Measurements from ENCODE around the gene PDCL2. TPM values are rescaled to one million over a fixed set of nuclear protein-coding genes. Genes with fewer than 3 reads are reported as not detected.
A peak's percentile ranks its signal among the peaks of the same experiment; 100 is the strongest.

PDCL2 gene
- total and polyA plus RNA-seq, 2 of the 13 experiments (the other 11 are each of a cell fraction or from before 2014, with no cell fraction given), result not detected

DNA sequence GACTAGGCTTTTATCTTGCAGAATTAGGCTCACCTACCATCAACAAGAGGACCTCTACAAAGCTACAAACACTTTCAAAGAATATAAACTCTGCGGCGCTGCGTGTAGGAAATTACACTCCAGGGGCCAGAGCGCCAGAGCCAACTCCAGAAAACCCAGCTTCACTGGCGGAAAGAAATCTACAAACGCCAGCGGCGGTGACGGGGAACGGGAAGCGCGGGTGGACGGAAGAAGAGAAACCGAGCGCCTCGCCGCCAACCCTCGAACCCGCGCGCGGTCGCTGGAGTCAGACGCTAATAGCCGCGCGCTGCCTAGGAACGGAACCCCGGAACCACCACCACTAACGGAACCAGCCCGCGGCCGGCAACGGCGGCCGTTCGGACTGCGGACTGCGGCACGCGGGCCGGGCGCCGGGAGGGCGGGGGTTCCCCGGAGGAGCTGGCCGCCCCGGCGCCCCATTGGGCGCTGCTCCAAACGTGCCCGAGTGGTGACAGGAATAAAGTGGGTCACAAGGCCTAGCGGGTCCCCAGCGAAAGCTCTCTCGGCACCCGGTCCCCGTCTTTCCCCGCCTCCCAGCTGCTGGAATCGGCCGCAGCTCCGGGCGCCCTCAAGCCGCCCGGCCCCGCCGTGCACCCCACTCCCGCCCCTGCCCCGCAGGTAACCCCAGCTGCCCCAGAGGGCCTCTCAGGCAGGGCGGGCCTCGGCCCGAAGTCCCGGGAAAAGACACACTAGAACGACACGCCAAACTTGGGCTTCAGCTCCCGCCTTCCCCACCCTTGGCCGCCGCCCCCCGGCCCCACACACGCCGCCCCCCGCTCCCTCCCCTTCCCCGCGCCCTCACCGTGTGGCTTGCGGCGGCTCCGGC, 46.2 kb downstream of the PDCL2 start (continued):
- TF ChIP-seq, protein P1, sequence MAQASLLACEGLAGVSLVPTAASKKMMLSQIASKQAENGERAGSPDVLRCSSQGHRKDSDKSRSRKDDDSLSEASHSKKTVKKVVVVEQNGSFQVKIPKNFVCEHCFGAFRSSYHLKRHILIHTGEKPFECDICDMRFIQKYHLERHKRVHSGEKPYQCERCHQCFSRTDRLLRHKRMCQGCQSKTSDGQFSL (CRISPR knock-in tag; IDR thresholded peaks at IDR 0.05), result no peak
- TF ChIP-seq, protein P2, sequence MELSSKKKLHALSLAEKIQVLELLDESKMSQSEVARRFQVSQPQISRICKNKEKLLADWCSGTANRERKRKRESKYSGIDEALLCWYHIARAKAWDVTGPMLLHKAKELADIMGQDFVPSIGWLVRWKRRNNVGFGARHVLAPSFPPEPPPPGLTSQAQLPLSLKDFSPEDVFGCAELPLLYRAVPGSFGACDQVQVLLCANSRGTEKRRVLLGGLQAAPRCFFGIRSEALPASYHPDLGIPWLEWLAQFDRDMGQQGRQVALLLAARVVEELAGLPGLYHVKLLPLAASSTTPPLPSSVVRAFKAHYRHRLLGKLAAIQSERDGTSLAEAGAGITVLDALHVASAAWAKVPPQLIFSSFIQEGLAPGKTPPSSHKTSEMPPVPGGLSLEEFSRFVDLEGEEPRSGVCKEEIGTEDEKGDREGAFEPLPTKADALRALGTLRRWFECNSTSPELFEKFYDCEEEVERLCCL (CRISPR knock-in tag; IDR thresholded peaks at IDR 0.05; ENCODE audit: borderline replicate concordance), result no peak
- no peak for TF ChIP-seq PCBP2 (optimal IDR thresholded peaks at IDR 0.05; ENCODE audit: low read depth, low read length, poor library complexity, severe bottlenecking)
- no peak for TF ChIP-seq PBX3 (CRISPR knock-in tag; IDR thresholded peaks at IDR 0.05; ENCODE audit: borderline replicate concordance)
- TF ChIP-seq NR2C2 (CRISPR knock-in tag; IDR thresholded peaks at IDR 0.05; ENCODE audit: borderline replicate concordance), result peak; percentile 58; the same call in 1 of the 2 replicates
- TF ChIP-seq PHF8 (CRISPR knock-in tag; IDR thresholded peaks at IDR 0.05), result peak; percentile 75
- no peak for TF ChIP-seq EED (CRISPR knock-in tag; IDR thresholded peaks at IDR 0.05)
- TF ChIP-seq, protein P3, sequence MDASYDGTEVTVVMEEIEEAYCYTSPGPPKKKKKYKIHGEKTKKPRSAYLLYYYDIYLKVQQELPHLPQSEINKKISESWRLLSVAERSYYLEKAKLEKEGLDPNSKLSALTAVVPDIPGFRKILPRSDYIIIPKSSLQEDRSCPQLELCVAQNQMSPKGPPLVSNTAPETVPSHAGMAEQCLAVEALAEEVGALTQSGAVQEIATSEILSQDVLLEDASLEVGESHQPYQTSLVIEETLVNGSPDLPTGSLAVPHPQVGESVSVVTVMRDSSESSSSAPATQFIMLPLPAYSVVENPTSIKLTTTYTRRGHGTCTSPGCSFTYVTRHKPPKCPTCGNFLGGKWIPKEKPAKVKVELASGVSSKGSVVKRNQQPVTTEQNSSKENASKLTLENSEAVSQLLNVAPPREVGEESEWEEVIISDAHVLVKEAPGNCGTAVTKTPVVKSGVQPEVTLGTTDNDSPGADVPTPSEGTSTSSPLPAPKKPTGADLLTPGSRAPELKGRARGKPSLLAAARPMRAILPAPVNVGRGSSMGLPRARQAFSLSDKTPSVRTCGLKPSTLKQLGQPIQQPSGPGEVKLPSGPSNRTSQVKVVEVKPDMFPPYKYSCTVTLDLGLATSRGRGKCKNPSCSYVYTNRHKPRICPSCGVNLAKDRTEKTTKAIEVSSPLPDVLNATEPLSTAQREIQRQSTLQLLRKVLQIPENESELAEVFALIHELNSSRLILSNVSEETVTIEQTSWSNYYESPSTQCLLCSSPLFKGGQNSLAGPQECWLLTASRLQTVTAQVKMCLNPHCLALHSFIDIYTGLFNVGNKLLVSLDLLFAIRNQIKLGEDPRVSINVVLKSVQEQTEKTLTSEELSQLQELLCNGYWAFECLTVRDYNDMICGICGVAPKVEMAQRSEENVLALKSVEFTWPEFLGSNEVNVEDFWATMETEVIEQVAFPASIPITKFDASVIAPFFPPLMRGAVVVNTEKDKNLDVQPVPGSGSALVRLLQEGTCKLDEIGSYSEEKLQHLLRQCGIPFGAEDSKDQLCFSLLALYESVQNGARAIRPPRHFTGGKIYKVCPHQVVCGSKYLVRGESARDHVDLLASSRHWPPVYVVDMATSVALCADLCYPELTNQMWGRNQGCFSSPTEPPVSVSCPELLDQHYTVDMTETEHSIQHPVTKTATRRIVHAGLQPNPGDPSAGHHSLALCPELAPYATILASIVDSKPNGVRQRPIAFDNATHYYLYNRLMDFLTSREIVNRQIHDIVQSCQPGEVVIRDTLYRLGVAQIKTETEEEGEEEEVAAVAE (CRISPR knock-in tag; IDR thresholded peaks at IDR 0.05; ENCODE audit: borderline replicate concordance), result 0 out of 2 replicates have a peak, but pooled peaks have one; percentile 30
- TF ChIP-seq, protein P4, sequence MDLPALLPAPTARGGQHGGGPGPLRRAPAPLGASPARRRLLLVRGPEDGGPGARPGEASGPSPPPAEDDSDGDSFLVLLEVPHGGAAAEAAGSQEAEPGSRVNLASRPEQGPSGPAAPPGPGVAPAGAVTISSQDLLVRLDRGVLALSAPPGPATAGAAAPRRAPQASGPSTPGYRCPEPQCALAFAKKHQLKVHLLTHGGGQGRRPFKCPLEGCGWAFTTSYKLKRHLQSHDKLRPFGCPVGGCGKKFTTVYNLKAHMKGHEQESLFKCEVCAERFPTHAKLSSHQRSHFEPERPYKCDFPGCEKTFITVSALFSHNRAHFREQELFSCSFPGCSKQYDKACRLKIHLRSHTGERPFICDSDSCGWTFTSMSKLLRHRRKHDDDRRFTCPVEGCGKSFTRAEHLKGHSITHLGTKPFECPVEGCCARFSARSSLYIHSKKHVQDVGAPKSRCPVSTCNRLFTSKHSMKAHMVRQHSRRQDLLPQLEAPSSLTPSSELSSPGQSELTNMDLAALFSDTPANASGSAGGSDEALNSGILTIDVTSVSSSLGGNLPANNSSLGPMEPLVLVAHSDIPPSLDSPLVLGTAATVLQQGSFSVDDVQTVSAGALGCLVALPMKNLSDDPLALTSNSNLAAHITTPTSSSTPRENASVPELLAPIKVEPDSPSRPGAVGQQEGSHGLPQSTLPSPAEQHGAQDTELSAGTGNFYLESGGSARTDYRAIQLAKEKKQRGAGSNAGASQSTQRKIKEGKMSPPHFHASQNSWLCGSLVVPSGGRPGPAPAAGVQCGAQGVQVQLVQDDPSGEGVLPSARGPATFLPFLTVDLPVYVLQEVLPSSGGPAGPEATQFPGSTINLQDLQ (CRISPR knock-in tag; IDR thresholded peaks at IDR 0.05), result peak; percentile 53; the same call in 1 of the 2 replicates
- 0 out of 2 replicates have a peak, but pooled peaks have one; percentile 52 for TF ChIP-seq ZNF749 (CRISPR knock-in tag; IDR thresholded peaks at IDR 0.05; ENCODE audit: borderline replicate concordance)
- TF ChIP-seq, protein P5, sequence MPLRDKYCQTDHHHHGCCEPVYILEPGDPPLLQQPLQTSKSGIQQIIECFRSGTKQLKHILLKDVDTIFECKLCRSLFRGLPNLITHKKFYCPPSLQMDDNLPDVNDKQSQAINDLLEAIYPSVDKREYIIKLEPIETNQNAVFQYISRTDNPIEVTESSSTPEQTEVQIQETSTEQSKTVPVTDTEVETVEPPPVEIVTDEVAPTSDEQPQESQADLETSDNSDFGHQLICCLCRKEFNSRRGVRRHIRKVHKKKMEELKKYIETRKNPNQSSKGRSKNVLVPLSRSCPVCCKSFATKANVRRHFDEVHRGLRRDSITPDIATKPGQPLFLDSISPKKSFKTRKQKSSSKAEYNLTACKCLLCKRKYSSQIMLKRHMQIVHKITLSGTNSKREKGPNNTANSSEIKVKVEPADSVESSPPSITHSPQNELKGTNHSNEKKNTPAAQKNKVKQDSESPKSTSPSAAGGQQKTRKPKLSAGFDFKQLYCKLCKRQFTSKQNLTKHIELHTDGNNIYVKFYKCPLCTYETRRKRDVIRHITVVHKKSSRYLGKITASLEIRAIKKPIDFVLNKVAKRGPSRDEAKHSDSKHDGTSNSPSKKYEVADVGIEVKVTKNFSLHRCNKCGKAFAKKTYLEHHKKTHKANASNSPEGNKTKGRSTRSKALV (CRISPR knock-in tag; IDR thresholded peaks at IDR 0.05), result peak; percentile 60
- TF ChIP-seq ZNF451 (CRISPR knock-in tag; IDR thresholded peaks at IDR 0.05), result no peak
- TF ChIP-seq ZNF136 (CRISPR knock-in tag; IDR thresholded peaks at IDR 0.05; ENCODE audit: low read depth), result no peak
- TF ChIP-seq SRF (IDR thresholded peaks at IDR 0.05; ENCODE audit: low read depth, low read length), result no peak
